Vagina (tissue), 2 donors: ENCODE measurements around the gene DGLUCY. TPM values are rescaled to one million over a fixed set of nuclear protein-coding genes. Genes with fewer than 3 reads are reported as not detected.

ENCODE experiments used
- DNase-seq, 2 donors: peaks; one replicate each; pipeline ENCODE4 v3.0.0-alpha.2; 2017; ENCODE audit errors: extremely low spot score in 2 of 2
- H3K27ac ChIP-seq: fragments of 200-600 bp; sonication (generic); one replicate; pipeline ENCODE4 v1.5.1; 2019
- H3K27me3 ChIP-seq: fragments of 200-600 bp; sonication (generic); one replicate; pipeline ENCODE4 v1.5.1; 2019
- H3K36me3 ChIP-seq, 2 donors: fragments of 200-600 bp; sonication (generic); one replicate each; pipeline ENCODE4 v1.5.1; 2017 to 2019
- H3K4me1 ChIP-seq: fragments of 200-600 bp; sonication (generic); one replicate; pipeline ENCODE4 v1.5.1; 2019
- H3K4me3 ChIP-seq, 2 donors: fragments of 200-600 bp; sonication (generic); 1 replicate in 1 of 2; 2 replicates in 1 of 2; pipeline ENCODE4 v1.5.1; 2016 to 2019
- H3K9me3 ChIP-seq: fragments of 200-600 bp; sonication (generic); one replicate; pipeline ENCODE4 v1.5.1; 2019
- CTCF ChIP-seq, 3 experiments: fragments of 450-650 bp in 2 of 3; fragments of 200-600 bp in 1 of 3; sonication (generic) in 1 of 3; IDR thresholded peaks; one replicate each; pipeline ENCODE4 v1.5.1; 2017 to 2019; ENCODE audit warnings: antibody characterized with exemption in 3 of 3, mild to moderate bottlenecking in 2 of 3, moderate library complexity in 2 of 3
- POLR2A ChIP-seq, 2 donors: fragments of 450-650 bp; IDR thresholded peaks; one replicate each; pipeline ENCODE4 v1.6.1; 2017; ENCODE audit warnings: antibody characterized with exemption in 2 of 2, mild to moderate bottlenecking in 2 of 2, moderate library complexity in 2 of 2
- POLR2AphosphoS5 ChIP-seq, 2 donors: sonication (generic); formaldehyde crosslinking; IDR thresholded peaks; one replicate each; pipeline ENCODE4 v1.9.0; 2017; ENCODE audit warnings: antibody characterized with exemption in 2 of 2, mild to moderate bottlenecking in 2 of 2, low read depth in 1 of 2; ENCODE audit not compliant: insufficient read depth in 1 of 2
- intact Hi-C: fragments of 100-400 bp; cut with DNase I; formaldehyde crosslinking; loops from one replicate; pipeline ENCODE4 v1.15.1; 2023
- total RNA-seq: library from RNA; depleted of rRNA; stranded (reverse); fragments of >200 nt; gene quantifications from one replicate; pipeline ENCODE4 v1.2.3, GENCODE V29; 2016

The DGLUCY gene
- total RNA-seq, 1 donor from 2014 or later, result 57.0 TPM

GRCh38 chr14:91158091-91158790 lies 44.4 kb downstream of the DGLUCY start:
- H3K9me3 ChIP-seq, result no peaks in the 10 kb centered on the region
- peaks cover 14% of the 10 kb centered on the region for H3K4me1 ChIP-seq
- TF ChIP-seq CTCF (IDR thresholded peaks at IDR 0.05), result no peak
- TF ChIP-seq POLR2AphosphoS5 (IDR thresholded peaks at IDR 0.05; ENCODE audit: insufficient read depth in 1 of 2, low read depth in 1 of 2), result no peak
- no peak for TF ChIP-seq POLR2A (IDR thresholded peaks at IDR 0.05)
- intact Hi-C loops, result no loop called here
- no peaks in the 10 kb centered on the region for H3K27me3 ChIP-seq
- no peak for DNase-seq
- H3K27ac ChIP-seq, result peak overlapping the region; percentile 39
- no peak overlapping the region for H3K4me3 ChIP-seq
- peaks cover 0 to 42% of the 10 kb centered on the region in 2 donors for H3K36me3 ChIP-seq

- TF ChIP-seq CTCF (IDR thresholded peaks at IDR 0.05) (no peak), POLR2A (IDR thresholded peaks at IDR 0.05) (no peak), POLR2AphosphoS5 (IDR thresholded peaks at IDR 0.05; ENCODE audit: insufficient read depth in 1 of 2, low read depth in 1 of 2) (no peak)
- Histone ChIP-seq H3K4me1 (peaks cover 14% of the 10 kb centered on the region), H3K4me3 (no peak overlapping the region), H3K27ac (no peak overlapping the region), H3K27me3 (no peaks in the 10 kb centered on the region), H3K9me3 (no peaks in the 10 kb centered on the region), H3K36me3 (peaks cover 0 to 44% of the 10 kb centered on the region in 2 donors)
- DNase-seq, result no peak
- intact Hi-C loops, result no loop called here
Observed at GRCh38 chr14:91159182-91159581, 45.3 kb downstream of the DGLUCY start.

GRCh38 chr14:91159906-91160305 lies 46.0 kb downstream of the DGLUCY start:
- peaks cover 13% of the 10 kb centered on the region for H3K4me1 ChIP-seq

GRCh38 chr14:91163316-91163715 lies 49.4 kb downstream of the DGLUCY start:
- intact Hi-C loops, result no loop called here
- H3K27ac ChIP-seq, result no peak overlapping the region

More at GRCh38 chr14:91159906-91160305, 46.0 kb downstream of the DGLUCY start:
- Histone ChIP-seq H3K27ac (no peak overlapping the region), H3K27me3 (no peaks in the 10 kb centered on the region), H3K4me3 (no peak overlapping the region), H3K9me3 (no peaks in the 10 kb centered on the region), H3K36me3 (peaks cover 0 to 50% of the 10 kb centered on the region in 2 donors)
- DNase-seq, result no peak
- intact Hi-C loops, result no loop called here
- TF ChIP-seq POLR2A (IDR thresholded peaks at IDR 0.05) (no peak), CTCF (IDR thresholded peaks at IDR 0.05) (no peak), POLR2AphosphoS5 (IDR thresholded peaks at IDR 0.05; ENCODE audit: insufficient read depth in 1 of 2, low read depth in 1 of 2) (no peak)

More at GRCh38 chr14:91163316-91163715, 49.4 kb downstream of the DGLUCY start:
- Histone ChIP-seq H3K36me3 (peaks cover 0 to 65% of the 10 kb centered on the region in 2 donors), H3K4me1 (peaks cover 7% of the 10 kb centered on the region), H3K9me3 (no peaks in the 10 kb centered on the region), H3K4me3 (no peak overlapping the region), H3K27me3 (no peaks in the 10 kb centered on the region)
- TF ChIP-seq POLR2AphosphoS5 (IDR thresholded peaks at IDR 0.05; ENCODE audit: insufficient read depth in 1 of 2, low read depth in 1 of 2) (no peak), CTCF (IDR thresholded peaks at IDR 0.05) (no peak), POLR2A (IDR thresholded peaks at IDR 0.05) (no peak)
- no peak for DNase-seq
